ENCODE results near the gene CARF.

- no peak for TF ChIP-seq OVOL3 (tag by site-specific recombination; IDR thresholded peaks at IDR 0.05)
- no peak for TF ChIP-seq ZBTB21 (tag by site-specific recombination; IDR thresholded peaks at IDR 0.05)
- TF ChIP-seq YY2 (tag by site-specific recombination; IDR thresholded peaks at IDR 0.05), result no peak
- TF ChIP-seq CTCF (tag by site-specific recombination; IDR thresholded peaks at IDR 0.05), result no peak
- TF ChIP-seq REST (tag by site-specific recombination; IDR thresholded peaks at IDR 0.05), result no peak
- no peak for TF ChIP-seq ZNF280D (tag by site-specific recombination; IDR thresholded peaks at IDR 0.05)
- no peak for TF ChIP-seq ZBTB11 (tag by site-specific recombination; conservative IDR thresholded peaks at IDR 0.05; ENCODE audit: low read depth)
- no peak for TF ChIP-seq ZNF274 (IDR thresholded peaks at IDR 0.05; ENCODE audit: low read length)
- TF ChIP-seq ZNF274 (tag by site-specific recombination; IDR thresholded peaks at IDR 0.05; ENCODE audit: borderline replicate concordance), result no peak
- no peak for TF ChIP-seq ZNF394 (tag by site-specific recombination; IDR thresholded peaks at IDR 0.05; ENCODE audit: borderline replicate concordance)
- TF ChIP-seq PRDM4 (tag by site-specific recombination; IDR thresholded peaks at IDR 0.05), result no peak
- no peak for TF ChIP-seq BCL11A (tag by site-specific recombination; IDR thresholded peaks at IDR 0.05; ENCODE audit: low read depth)
- TF ChIP-seq ZNF571 (tag by site-specific recombination; IDR thresholded peaks at IDR 0.05), result no peak
Measured at GRCh38 chr2:202933139-202933510, 21.1 kb downstream of the CARF start.

Data from HEK293 (cell line).